ENCODE data around the gene FYCO1.

Gene FYCO1

DNA sequence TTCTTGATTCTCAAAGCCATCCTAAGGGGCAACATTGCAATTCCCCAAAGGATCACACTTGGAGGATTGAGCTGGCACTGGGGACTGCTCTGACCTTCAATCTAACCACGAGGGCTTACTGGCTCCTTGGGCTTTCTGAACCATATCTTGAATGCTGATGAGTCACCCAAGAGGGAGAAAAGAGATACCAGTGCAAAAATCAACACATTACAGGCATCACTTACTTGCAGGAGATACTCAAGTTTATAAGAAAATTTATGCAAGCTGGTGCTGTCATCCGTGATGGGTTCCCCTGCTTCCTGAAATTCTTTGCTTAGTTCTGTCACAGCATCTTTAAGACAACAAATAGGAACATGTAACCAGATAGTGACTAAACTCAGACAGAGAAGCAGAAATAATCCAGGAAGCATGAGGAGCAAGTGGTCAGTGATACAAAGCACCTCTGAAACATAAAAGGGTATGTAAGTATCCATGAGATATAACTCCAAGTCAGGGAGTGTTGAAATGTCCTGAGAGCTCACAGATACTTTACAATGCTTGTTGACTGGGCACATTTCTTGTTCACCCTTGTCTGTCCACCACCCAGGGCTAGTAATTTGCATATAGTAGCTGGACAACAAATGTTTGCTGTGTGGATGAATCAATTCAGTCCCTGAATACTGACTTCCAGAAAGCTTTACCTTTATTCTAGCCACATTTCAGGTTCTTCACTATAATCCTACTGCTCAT, 14.1 kb downstream of the FYCO1 start:
- no peak overlapping the region for H3K9ac ChIP-seq (ENCODE audit: low read depth, low read length)
- no peak overlapping the region for H3K27ac ChIP-seq (ENCODE audit: low read depth, low read length)
- H3K4me3 ChIP-seq (ENCODE audit: low read length): no peak overlapping the region
- no peaks in the 10 kb centered on the region for H3K4me1 ChIP-seq (ENCODE audit: insufficient read depth, low read length)
- 93% methylated on average over 2 of the region's 2 CpGs for WGBS
- no peaks in the 10 kb centered on the region for H3K27me3 ChIP-seq (ENCODE audit: insufficient read depth, low read length)
- no peaks in the 10 kb centered on the region for H3K9me3 ChIP-seq (ENCODE audit: insufficient read depth, low read depth, low read length)
- H3K36me3 ChIP-seq (ENCODE audit: insufficient read depth, low read length): peaks cover 86% of the 10 kb centered on the region

DNA sequence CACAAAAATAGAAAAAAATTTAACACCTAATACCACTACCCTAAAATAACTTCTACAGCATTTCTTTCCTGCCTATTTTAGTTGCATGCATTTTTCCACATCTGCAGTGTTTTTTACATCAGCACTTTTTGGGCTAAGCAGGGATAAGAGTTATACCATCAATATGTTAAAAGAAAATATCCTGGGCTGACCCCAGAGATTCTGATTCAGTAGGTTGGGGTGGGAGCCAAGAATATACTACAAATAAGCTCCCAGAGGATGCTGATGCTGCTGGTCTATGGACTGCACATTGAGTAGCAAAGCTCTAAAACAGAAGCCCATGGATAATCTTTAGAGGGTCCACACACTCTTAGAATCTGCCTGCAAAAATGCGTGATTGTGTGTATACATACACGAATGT, 14.8 kb downstream of the FYCO1 start:
- Histone ChIP-seq H3K9ac (ENCODE audit: low read depth, low read length) (no peak overlapping the region), H3K36me3 (ENCODE audit: insufficient read depth, low read length) (peaks cover 91% of the 10 kb centered on the region), H3K4me3 (ENCODE audit: low read length) (no peak overlapping the region), H3K27me3 (ENCODE audit: insufficient read depth, low read length) (no peaks in the 10 kb centered on the region), H3K4me1 (ENCODE audit: insufficient read depth, low read length) (no peaks in the 10 kb centered on the region), H3K9me3 (ENCODE audit: insufficient read depth, low read depth, low read length) (no peaks in the 10 kb centered on the region), H3K27ac (ENCODE audit: low read depth, low read length) (no peak overlapping the region)
- 96% methylated on average over 2 of the region's 2 CpGs for WGBS

DNA sequence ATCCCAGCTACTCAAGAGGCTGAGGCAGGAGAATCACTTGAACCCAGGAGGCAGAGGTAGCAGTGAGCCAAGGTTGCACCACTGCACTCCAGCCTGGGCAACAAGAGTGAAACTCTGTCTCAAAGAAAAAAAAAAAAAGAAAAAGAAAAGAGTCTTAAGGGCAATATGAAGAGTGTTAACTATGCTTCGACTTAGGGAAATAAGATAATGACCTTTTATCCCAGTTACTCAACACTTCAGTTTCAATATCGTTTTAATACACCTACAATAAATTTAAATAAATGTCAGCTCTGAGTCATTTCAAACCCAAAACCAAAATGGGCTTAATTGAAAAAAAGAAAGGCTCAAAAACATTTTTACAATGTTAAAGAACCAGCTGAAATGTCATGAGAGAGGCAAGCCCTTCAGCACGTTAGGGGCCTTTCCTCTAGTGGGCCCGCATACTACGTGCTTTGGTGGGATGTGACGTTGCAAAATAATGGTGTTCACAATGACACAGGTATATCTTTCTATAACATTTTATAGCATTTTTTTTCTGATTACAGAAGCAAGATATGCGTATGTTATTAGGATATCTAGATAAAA, 15.3 kb downstream of the FYCO1 start:
- H3K4me3 ChIP-seq (ENCODE audit: low read length): no peak overlapping the region
- 91% methylated on average over 6 of the region's 7 CpGs for WGBS
- peaks cover 92% of the 10 kb centered on the region for H3K36me3 ChIP-seq (ENCODE audit: insufficient read depth, low read length)
- no peaks in the 10 kb centered on the region for H3K4me1 ChIP-seq (ENCODE audit: insufficient read depth, low read length)
- no peaks in the 10 kb centered on the region for H3K9me3 ChIP-seq (ENCODE audit: insufficient read depth, low read depth, low read length)
- no peaks in the 10 kb centered on the region for H3K27me3 ChIP-seq (ENCODE audit: insufficient read depth, low read length)
- H3K9ac ChIP-seq (ENCODE audit: low read depth, low read length): no peak overlapping the region
- no peak overlapping the region for H3K27ac ChIP-seq (ENCODE audit: low read depth, low read length)

DNA sequence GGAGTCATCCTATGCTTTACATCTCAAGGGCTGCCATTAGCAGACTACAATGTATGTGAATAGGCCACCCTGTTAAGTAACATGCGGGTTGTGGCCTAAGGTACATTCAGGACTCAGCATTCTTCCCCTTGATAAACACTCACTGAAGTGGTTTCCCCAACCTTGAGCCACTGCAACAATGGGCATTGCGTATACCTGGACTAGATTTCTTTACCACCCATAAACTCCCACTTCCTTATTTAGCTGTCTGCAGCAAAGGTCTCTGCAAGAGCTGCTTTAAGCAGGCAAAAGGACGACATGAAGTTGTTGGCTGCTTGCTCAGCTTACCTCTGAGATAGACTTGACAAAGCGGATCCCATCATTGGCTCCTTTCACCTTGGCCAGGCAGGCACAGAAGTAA, 16.2 kb downstream of the FYCO1 start:
- Histone ChIP-seq H3K4me1 (ENCODE audit: insufficient read depth, low read length) (no peaks in the 10 kb centered on the region), H3K9ac (ENCODE audit: low read depth, low read length) (no peak overlapping the region), H3K36me3 (ENCODE audit: insufficient read depth, low read length) (peaks cover 94% of the 10 kb centered on the region), H3K27ac (ENCODE audit: low read depth, low read length) (no peak overlapping the region), H3K9me3 (ENCODE audit: insufficient read depth, low read depth, low read length) (no peaks in the 10 kb centered on the region), H3K27me3 (ENCODE audit: insufficient read depth, low read length) (no peaks in the 10 kb centered on the region), H3K4me3 (ENCODE audit: low read length) (no peak overlapping the region)
- 94% methylated on average over 4 of the region's 4 CpGs for WGBS

DNA sequence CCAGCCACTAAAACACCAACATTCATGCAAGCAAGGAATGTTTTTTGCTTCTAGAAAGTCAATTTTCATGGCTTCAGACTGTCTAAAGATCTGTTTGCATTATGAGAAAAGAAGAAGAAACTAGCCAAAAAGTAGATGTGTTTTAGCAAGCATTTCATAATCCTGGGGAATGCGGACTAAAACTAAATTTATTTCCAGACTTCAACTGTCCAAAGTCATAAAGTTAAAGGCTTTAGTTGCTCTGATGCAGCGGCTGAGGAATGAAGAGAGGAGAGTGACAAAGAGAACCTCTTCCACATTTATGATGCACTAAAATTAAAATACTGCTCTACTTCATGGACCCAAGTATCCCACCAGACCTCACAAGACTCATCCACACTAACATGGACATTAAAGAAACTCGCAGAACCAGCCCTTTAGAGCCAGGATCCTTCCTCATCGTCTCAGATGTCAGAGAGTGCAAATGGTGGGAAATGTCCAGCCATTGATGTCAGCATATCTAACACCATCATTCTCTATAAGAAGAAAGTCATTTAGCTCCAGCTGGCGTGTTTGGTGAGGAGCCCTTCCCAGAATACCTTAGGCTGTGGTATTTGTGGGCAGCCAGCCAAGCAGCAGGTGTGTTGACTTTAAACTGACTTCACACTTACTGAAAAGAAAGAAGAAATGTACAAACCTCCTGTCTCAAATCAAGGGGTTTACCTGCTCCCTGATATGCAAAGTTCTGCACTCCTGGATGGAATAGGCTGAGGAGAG, 17.4 kb downstream of the FYCO1 start:
- Histone ChIP-seq H3K27ac (ENCODE audit: low read depth, low read length) (no peak overlapping the region), H3K4me1 (ENCODE audit: insufficient read depth, low read length) (no peaks in the 10 kb centered on the region), H3K27me3 (ENCODE audit: insufficient read depth, low read length) (no peaks in the 10 kb centered on the region), H3K9me3 (ENCODE audit: insufficient read depth, low read depth, low read length) (no peaks in the 10 kb centered on the region), H3K9ac (ENCODE audit: low read depth, low read length) (no peak overlapping the region), H3K36me3 (ENCODE audit: insufficient read depth, low read length) (peaks cover 94% of the 10 kb centered on the region), H3K4me3 (ENCODE audit: low read length) (no peak overlapping the region)
- 92% methylated on average over 5 of the region's 5 CpGs for WGBS

DNA sequence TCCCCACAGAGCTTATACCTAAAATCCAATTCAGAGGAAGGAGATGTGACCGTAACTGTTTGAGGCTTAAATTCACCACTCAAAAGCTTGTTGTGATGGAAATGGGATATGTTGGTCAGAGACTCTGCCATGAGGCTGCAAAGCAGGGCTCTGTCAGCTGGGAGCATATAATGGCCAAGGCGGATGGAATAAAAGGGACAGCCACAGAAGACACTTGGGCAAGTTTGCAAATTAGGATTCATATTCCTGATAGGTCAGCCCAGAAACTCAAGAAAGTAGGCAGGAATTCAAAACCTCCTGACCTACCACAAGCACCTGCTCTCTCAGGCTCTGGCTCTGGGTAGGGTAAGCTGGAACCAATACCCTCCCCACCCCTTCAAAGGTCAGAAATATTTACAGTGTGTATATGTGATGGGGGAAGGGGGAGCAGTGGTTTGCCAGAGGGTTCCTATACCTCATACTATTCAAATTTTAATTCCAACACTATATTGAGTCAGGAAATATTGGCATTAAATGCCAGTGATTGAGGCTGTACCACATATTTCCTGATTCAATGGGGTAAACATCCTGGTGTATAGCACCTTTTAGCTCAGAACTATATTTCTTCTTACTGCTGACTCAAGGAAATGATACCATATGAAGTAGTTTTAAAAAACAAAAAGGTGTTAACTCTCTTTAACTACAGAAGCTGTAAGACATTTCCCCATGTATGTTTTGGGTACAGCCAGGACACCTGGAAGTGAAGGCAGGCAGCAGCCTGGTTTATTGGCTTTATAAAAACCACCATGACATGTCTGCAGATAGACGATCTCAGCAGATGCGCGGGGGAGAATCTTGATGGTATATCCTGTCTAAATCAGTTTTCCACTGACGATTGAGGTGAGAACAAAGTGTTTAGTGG, 19.2 kb downstream of the FYCO1 start:
- Histone ChIP-seq H3K4me1 (ENCODE audit: insufficient read depth, low read length) (no peaks in the 10 kb centered on the region), H3K27ac (ENCODE audit: low read depth, low read length) (no peak overlapping the region), H3K9me3 (ENCODE audit: insufficient read depth, low read depth, low read length) (no peaks in the 10 kb centered on the region), H3K36me3 (ENCODE audit: insufficient read depth, low read length) (peaks cover 94% of the 10 kb centered on the region), H3K27me3 (ENCODE audit: insufficient read depth, low read length) (no peaks in the 10 kb centered on the region), H3K4me3 (ENCODE audit: low read length) (no peak overlapping the region), H3K9ac (ENCODE audit: low read depth, low read length) (no peak overlapping the region)
- 95% methylated on average over 6 of the region's 6 CpGs for WGBS

DNA sequence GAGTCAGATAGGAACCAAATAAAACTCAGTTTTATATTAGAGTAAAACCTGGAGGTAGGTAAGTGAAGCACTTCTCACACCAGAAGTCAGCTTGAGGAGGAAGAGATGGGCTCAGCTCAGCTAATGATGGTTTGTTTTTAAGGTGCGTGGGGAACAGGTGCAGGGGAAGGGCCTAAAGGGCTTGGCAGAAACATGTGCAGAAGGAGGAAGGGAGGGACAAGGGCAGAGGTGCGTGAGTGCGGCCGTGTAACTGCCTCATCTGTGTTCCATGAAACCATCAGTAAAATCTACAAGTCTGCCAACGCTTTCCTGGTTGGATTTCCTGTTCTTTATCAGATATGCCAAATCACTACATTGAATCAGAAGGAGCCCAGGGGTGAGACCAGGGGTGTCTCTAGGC, 19.9 kb downstream of the FYCO1 start:
- Histone ChIP-seq H3K9me3 (ENCODE audit: insufficient read depth, low read depth, low read length) (no peaks in the 10 kb centered on the region), H3K9ac (ENCODE audit: low read depth, low read length) (no peak overlapping the region), H3K27me3 (ENCODE audit: insufficient read depth, low read length) (no peaks in the 10 kb centered on the region), H3K36me3 (ENCODE audit: insufficient read depth, low read length) (peaks cover 93% of the 10 kb centered on the region), H3K4me3 (ENCODE audit: low read length) (no peak overlapping the region), H3K27ac (ENCODE audit: low read depth, low read length) (no peak overlapping the region), H3K4me1 (ENCODE audit: insufficient read depth, low read length) (no peaks in the 10 kb centered on the region)
- 93% methylated on average over 5 of the region's 5 CpGs for WGBS

DNA sequence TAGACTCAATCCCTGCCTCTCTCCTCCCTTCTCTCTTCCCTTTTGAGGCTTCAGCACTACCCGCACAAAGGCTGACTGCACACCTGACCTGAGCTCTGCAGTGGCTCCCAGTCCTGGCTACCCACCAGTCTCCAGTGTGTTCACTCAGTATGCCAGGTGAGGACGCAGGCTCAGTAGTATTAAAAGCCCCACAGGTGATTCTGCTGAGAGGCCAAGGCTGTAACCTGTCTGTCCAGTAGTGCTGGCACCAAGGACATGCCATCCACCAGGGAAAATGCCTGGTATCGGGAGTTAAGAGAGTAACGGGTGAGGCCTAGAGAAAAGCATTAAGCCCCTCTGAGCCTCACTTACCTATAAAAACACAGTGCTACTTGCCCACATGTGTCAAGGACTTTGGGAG, 20.9 kb downstream of the FYCO1 start:
- Histone ChIP-seq H3K36me3 (ENCODE audit: insufficient read depth, low read length) (peaks cover 93% of the 10 kb centered on the region), H3K27me3 (ENCODE audit: insufficient read depth, low read length) (no peaks in the 10 kb centered on the region), H3K4me3 (ENCODE audit: low read length) (no peak overlapping the region), H3K9ac (ENCODE audit: low read depth, low read length) (no peak overlapping the region), H3K27ac (ENCODE audit: low read depth, low read length) (no peak overlapping the region), H3K9me3 (ENCODE audit: insufficient read depth, low read depth, low read length) (no peaks in the 10 kb centered on the region), H3K4me1 (ENCODE audit: insufficient read depth, low read length) (no peaks in the 10 kb centered on the region)
- WGBS: 87% methylated on average over 4 of the region's 4 CpGs

DNA sequence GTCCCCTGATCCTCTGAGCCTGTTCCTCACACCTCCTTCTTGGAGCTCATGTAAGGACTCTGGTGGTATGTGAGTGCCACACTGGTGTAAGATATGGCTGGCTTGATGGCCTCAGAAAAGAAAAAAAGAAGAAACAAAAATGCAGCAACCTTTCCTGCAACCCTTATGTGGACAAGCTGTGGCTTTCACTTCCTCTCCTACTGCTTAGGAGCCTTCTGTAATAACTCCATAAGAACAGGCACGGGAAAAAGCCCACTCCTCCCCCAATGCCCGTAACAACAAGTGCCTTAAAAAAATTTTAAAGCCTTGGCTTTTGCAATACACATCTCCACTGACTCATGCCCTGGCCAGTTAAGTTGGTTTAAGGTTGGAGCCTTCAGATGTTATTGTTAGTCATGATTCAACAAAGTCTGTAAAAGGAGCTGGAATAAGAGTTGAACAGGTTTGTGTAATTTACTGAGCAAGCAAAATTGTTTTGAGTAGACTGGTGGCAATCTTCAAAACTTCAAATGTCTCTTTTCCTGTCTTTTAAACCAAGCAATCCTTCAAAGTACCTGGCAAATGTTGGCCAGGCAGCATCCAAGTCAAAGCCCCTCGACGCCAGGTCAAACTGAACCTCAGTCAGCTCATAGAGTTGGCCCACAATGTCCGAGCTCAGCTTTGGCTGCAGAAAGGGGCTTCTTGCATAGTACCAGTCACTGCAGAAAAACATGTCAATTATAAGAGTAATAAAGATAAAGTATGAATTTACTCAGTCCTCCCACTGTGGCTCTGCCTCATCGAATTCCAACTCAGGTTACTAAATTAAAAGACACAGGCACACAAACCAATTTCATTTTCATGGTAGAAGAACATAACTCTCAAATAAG, 22.9 kb downstream of the FYCO1 start:
- Histone ChIP-seq H3K4me3 (ENCODE audit: low read length) (no peak overlapping the region), H3K27me3 (ENCODE audit: insufficient read depth, low read length) (no peaks in the 10 kb centered on the region), H3K9ac (ENCODE audit: low read depth, low read length) (no peak overlapping the region), H3K27ac (ENCODE audit: low read depth, low read length) (no peak overlapping the region), H3K9me3 (ENCODE audit: insufficient read depth, low read depth, low read length) (no peaks in the 10 kb centered on the region), H3K4me1 (ENCODE audit: insufficient read depth, low read length) (no peaks in the 10 kb centered on the region), H3K36me3 (ENCODE audit: insufficient read depth, low read length) (peaks cover 96% of the 10 kb centered on the region)
- WGBS: 93% methylated on average over 6 of the region's 6 CpGs

DNA sequence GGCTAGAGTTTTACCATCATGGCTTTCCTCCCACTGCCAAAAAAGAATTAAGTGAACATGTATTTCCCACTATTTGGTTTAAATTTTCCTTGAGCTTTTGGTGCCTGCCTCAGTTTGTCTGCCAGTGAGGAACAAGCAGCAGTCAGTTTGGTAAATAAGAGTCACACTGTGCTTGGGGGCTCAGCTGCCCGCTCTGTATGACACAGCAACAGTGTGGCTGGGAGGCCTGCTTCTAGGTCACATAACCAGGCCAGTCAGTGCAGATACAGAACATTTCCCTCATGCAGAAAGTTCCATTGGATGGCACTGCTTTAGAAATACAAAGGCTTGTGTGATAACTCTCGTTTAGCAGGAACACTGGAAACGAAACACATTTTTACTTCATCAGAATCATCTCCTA, 25.7 kb downstream of the FYCO1 start:
- Histone ChIP-seq H3K36me3 (ENCODE audit: insufficient read depth, low read length) (peaks cover 98% of the 10 kb centered on the region), H3K27ac (ENCODE audit: low read depth, low read length) (no peak overlapping the region), H3K4me3 (ENCODE audit: low read length) (no peak overlapping the region), H3K9me3 (ENCODE audit: insufficient read depth, low read depth, low read length) (no peaks in the 10 kb centered on the region), H3K27me3 (ENCODE audit: insufficient read depth, low read length) (no peaks in the 10 kb centered on the region), H3K9ac (ENCODE audit: low read depth, low read length) (no peak overlapping the region), H3K4me1 (ENCODE audit: insufficient read depth, low read length) (no peaks in the 10 kb centered on the region)
- WGBS: 93% methylated on average over 3 of the region's 3 CpGs
